ENCODE results near the gene MPPED1. TPM values are rescaled to one million over a fixed set of nuclear protein-coding genes. Genes with fewer than 3 reads are reported as not detected.

MPPED1 gene
- total RNA-seq, 1 donor from 2014 or later: not detected

DNA sequence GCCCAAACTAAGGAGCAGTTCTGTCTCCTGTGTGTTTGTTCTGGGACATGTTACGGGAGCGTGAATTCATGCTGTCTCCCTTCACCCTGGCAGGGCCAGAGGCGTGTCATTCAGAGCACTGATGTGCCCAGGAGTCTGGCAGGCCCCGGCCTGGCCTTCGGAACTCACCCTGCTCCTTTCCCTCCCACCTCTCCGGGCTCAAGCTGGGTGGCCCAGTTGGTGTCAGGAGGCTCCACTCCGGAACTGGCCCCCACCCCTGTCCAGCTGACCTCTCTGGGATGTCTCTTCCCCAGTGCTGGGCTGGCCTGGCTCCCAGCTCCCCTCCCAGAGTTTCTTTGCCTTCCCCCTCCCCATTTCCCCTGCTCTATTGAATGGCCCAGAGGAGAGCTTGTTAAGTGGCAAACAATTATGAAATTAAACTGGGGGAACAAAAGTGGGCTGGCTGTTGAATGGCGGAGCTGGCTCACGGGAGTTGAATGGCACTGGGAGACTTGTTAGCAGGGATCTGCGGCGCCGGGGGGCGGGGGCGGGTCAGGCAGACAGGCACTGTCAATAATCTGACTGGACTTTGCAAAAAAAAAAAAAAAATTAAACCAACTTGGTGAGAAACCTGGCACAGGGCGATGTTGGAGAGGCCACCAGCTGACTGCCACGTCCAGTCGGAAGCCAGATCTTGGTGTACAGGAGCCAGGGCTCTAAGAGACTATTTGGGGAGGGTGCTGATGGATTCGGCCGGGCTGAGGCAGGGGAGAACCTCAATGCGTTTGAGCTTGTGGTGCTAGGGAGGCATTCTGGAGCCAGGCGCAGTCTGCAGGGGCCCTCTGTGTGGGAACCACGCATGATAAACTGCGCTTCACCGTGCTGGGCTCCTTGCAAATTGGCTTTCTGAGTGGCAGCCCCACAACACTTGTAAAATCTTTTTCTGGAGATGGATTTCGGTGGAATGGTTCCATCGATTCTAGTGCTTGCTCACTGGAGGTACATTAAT, 1.3 kb downstream of the MPPED1 start:
- DNase-seq: no peak

DNA sequence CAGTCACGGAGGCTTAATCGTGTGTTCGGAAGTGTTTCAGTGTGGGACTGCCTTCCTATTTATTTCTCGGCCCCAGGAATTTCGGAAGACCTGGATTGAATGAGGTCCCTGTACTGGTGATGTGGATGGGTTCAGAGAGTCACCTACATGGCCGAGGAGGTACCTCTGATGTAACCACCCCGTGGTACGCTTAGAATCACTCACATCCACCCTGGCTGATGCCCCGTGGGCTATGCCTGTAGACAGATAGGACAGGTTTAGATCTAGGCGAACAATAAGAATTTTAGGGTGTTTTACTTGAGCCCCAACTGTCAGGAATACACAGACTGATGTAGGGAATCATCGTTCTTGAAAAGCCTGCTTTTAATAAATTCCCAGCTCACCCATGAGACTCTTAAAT, 2.0 kb downstream of the MPPED1 start:
- DNase-seq: no peak

DNA sequence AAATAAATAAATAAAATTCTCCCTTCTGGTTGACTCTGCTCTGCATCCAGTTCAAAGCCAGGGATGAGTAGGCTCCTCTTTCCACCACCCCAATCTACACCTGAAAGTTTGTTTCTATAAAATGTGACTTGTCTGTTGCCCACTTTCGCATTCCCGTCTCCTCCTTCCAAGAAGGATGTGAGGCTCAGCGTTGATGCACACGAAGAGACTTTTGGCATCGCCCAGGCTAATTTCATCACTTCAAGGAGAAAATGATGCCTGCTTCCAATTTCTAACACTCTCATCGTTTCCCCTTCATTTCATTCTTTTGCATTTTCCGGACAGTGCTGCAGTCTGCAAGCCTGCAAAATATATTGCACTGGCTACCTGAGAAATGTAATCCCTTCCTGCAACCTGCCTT, 3.9 kb downstream of the MPPED1 start:
- no peak for DNase-seq

DNA sequence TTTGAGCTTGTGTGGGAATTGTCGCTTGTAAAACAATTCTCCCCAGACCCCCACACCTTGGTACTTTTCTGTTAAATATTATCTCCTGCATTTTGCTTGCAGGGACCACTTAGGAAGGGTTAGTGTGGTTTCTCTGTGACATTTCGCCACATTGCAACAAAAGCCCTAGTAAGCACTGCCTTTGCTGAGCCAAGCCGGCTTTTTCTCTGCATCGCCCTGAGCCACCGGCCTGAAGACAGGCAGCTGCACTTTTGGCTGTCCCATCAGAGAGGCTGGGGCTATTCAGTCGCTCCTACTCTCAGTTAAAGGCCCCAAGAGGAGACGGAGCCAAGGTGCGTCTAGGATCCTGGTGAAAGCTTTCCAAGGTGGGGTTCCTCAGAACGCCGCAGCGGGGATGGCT, 5.7 kb downstream of the MPPED1 start:
- no peak for DNase-seq

DNA sequence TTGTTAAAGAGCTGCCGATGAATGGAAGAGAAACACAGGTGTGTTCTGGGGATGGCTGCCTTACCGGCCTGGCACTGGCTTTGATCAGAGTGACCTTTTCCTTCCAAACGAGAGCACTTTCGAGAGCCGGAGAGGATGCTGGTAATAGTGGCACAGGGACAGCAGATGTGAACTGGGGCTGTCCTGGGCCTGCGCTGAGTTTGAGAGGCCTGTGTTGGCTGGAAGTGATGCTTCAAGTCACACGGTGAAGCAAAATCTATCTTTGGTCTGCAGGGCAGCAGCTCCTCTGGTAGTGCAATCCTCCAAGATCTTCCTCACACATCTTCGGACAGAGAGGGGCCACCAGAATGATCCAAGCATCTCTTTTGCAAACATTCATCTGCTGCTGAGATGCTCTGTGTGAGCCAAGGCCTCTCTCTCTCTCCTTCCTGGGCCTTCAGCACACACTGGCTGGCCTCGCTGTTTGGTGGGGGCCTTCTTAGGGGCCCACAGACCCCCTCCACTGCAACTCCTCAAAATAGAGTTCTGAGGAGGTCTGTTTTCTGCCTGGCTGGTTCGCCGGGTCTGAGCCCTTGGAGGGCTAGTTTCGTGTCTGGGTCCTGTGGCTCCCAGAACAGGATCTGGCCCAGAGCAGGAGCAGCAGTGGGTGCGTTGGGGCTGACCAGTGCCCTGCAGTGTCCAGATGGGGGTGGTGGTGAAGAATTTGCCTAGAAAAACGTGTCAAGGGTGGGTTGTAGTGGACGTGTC, 6.4 kb downstream of the MPPED1 start:
- no peak for DNase-seq

DNA sequence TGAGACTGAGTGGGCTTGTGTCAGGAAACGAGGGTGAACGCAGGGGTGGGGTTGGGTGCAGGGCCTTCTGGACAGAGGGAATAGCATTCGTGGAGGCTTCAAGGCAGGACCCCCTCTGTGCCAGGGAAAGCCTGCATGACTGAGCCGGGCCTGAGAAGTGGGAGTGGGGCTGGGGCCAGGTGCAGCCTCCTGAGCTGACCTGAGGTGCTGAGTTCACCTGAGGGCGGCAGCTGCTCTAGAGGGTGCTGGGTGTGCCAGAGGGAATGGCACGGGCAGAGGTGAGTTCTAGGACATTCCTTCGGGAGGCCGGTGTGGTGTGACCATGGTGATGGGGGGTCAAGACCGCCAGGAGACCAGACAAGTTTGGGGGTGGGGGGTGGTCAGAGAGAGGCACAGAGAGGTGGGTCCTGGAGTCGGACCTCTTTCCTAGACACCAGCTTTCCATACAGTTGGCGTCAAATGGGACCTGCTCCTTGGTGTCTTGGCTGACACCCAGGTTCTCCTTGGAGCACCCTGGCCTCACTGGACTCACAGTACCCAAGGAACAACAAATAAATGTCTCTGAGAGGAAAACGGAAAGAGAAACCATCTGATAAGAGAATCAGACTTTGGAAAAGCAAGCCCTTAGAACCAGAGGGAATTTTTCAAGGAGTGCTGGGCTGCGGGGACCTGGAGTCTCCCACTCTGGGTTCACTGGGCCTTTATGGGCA, 7.7 kb downstream of the MPPED1 start:
- DNase-seq: no peak

DNA sequence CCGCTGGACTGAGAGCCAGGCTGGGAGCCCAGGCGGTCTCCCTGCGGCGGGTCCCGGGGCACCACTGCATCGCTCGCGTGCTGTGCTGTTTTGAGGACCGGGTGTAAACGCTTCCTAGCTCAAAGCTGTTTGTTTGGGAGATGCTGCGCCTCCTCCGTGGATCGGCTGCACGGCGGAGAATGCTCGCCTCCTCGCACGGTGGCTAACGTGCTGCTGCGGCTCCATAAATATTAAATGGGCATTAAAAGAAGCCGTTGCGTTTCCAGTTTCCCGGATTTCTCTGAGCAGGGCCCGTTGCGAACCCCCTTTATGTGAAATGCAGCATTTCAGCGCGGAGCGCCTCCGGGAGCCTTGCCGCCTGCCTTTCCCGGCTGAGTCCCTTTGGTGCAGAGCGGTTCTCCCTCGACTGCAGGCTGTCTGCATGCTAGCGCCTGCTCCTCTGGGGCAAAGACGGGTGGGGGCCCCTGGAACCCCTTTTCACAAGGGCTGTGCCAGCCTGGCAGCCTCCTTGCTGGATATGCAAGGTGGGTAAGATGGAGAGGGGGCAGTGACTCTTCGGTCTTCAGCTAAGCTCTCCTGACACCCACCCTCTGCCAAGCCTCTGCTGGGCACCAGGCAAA, 9.3 kb downstream of the MPPED1 start:
- no peak for DNase-seq

DNA sequence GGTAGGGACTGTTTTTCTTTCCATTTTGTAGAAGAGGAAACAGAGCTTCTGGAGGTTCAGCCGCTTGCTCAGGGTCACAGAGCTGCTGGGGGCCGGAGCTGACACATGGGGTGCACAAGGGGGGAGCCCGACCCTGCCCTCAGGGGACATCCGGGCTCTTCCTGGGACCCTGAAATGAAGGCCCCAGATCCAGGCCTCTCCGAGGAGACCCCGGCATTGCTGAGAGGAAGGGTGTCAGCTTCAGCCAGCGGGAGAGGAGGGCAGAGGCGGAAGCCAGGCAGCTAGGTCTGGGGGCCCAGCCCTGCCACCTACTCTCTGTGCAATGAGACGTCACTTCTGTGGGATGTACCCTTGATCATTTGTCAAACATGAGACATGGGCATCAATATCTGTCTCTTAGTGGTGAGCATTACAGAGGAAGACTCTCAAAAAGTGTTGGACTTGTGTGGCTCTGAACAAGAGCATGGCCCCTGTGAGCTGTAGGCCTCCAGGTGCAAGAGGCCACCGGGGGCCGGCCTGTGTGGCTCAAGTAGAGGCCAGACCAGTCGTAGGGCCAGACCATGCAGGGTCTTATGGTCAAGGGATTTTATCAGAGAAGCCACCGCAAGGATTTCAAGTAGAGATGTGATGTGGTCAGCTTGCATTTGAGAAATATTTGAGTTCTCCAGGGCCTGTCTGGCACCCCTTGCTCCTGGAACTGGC, 10.3 kb downstream of the MPPED1 start:
- no peak for DNase-seq

DNA sequence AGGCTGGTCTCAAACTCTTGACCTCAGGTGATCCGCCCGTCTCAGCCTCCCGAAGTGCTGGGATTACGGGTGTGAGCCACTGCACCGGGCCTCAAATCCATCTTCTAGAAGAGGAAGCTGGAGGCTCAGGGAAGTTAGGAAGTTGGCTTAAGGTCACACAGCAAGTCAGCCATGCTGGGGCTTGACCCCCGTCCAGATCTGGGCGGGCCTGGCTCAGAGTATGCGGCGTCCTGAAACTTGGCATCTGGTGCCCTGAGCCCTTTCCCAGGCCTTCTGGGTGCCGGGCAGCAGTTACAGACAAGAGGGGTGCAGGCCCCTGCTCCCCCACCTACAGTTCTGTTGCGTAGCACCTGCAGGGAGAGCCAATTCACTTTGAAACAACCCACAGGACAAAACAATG, 11.2 kb downstream of the MPPED1 start:
- no peak for DNase-seq

DNA sequence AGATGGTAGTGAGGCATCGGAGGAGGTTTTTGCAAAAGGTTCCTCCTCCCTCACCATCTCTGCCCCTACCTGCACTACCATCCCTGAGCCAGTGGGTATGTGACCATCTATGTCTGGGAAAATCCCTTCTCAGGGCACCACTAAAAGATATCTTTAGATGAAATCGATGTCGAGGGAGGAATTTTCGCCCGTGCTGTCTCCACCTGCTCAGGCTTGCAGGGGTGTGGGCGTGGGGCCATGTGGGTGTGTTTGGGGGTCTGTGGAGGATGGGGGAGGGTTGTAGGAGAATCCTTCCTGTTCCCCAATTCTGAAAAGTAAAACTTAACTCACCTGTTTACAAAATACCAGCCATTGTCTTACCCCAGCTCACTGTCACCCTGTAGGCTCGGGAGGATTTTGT, 12.4 kb downstream of the MPPED1 start:
- no peak for DNase-seq

DNA sequence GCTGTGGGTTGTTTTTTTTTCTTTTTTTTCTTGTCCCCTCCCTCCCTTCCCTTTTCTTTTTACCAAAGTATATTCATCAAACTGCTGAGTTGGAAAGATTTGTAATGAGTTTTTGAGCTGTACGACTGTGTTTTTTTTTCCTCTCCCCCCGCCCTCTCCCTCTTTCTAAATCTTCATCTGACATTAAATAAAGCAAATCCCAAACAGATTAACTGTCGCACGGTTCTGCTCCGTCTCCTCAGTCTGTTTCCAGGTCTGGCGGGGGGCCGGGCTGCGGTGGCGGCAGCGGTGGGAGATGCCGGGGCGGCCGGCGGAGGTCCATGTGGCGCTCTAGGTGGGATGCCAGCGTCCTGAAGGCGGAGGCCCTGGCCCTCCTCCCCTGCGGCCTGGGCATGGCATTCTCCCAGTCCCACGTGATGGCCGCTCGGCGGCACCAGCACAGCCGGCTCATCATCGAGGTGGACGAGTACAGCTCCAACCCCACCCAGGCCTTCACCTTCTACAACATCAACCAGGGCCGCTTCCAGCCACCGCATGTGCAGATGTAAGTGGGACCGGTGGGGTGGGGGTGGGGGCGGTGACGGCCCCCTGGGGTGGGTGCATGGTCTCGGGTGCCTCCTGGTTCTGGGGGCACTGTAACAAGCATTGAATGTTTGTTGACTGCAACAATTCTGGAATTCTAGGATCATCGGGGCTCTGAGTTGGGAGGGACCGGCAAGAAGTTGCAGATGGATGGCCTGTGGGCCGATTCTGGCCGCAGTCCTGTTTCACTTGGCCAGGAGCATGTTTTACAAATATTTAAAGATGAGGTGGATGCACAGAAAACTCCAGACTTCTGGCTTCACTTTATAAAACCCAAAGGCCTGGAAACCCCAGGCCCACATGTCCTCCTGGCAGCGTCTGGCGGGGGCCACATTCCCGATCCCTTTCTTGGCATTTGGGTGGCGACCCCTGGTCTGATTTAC, 13.1 kb downstream of the MPPED1 start:
- no peak for DNase-seq

DNA sequence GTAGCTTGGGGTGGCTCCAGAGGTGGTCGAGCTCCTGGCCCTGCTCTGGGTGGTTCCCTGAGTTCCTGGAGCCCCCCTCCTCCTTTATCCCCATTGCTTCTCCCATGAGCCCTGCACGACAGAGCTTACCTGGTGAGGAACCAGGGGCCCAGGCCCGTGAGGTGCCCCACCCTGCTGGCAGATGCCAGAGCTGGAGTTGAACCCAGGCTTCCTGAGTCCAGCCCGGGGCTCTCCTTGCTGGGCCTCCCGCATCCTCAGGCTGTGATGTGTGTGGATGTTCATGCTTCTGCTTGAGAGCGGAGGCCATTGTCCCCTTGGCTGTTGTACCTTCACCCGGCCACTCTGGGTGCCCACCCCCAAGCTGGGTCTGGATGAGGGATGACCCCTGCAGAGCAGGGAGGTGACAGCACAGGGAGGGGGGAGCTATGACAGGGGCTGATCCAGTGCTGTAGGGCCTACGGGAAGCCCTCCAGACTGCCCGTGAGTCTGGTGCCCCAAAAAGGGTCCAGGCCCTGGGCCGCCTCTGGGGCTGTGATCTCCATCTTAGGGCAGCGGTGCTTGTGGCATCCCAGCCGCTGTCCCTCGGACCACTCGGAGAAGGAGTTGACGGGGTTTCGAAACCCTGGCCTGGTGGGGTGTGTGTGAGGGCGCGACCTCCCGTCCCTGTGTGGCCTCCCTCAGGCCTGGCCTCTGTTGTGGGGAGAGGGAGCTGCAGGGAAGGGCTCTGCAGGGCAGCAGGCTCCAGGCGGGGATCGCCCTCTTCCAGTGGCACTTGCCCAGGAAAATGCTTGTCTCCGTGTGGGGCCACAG, 14.4 kb downstream of the MPPED1 start:
- no peak for DNase-seq

DNA sequence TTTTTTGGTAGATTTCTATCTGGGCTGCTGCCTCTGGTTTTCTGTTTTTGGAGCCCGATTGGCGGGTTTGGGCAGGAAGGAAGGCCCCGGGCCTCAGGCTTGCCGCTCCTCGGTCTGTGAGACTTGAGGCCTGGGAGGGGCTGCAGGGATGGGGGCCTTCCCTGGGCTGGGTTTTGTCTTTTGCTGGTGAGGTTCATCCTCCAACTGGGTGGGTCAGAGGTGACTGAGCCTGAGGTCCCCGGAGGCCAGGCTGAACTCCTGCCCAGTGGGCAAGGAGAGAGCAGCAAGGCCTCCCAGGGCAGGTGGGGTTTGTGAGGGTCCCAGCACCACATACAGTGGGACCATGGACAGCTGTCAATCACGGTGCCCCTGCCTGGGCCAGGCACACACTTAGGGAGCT, 15.0 kb downstream of the MPPED1 start:
- no peak for DNase-seq

DNA sequence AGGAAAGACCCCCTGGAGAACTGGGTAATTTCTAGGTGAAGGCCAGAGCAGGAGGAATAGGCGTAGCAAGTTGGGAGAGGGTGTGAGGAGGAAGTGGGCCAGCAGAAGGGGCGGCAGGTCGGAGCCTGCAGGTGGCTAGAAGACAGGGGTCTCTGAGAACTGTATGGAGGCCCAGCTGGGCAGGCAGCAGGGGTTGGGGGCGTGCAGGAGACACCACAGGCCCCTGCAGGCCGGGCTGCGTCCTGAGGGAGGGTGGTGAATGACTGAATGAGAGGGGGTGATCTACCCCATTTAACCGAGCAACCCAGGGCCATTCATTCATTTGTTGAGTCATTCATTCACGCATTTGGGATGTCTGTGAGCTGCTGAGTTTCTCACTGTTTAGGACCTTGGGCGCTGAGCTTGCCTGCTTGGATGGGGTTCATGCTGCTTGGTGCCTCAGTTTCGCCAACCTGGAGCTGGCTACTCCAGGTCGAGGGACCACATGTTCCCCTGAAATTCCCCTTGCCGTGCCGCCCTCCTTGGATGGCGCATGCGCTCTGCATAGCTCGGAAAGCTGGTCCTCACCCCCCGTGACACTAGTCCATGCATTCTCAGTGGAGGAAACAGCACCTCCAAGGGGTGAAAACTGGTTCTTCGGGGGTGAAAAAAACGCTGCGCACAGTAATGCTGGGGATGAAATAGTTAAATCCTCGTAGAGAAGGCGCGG, 15.6 kb downstream of the MPPED1 start:
- no peak for DNase-seq

DNA sequence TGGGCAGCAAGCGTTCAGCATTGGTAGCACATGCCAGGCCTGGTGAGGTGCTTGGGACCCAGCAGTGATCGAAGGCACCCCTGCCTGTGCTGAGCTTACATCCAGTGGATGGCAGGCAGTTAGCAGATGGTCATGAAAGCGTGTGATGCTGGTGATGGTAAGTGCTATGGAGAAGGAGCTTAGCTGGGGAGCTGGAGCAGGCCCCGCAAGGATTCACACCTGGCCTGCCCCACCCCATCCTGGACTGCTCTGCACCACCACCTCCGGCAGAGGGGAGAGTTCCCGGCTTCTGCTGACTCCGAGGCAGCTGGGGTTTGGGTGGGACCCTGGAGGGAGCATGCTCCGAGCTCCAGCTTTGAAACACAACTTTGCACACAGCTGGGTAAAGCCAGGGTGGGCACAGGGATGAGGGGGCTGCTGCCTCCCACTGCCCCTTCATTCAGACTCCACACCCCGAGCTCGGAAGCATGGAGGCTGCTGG, 16.2 kb downstream of the MPPED1 start:
- no peak for DNase-seq

DNA sequence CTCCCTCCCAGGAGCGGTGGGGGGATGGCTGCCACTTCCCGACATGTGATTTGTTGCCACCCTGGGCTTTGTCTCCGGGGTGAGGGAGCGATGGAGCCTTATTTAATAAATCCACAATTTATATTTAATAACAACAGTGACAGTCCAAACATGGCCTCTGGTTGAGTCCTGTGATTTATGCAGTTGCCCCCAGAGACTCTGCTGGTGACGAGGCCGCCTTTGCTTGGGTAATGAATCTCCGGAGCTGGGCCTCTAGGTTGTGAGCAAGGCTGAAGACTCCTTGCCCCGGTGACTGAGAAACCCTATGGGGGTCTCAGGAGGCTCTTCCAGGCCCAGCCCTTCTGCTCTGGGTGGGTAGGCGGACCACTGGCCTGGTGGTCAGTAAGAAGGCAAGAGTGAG, 16.7 kb downstream of the MPPED1 start:
- DNase-seq: no peak

DNA sequence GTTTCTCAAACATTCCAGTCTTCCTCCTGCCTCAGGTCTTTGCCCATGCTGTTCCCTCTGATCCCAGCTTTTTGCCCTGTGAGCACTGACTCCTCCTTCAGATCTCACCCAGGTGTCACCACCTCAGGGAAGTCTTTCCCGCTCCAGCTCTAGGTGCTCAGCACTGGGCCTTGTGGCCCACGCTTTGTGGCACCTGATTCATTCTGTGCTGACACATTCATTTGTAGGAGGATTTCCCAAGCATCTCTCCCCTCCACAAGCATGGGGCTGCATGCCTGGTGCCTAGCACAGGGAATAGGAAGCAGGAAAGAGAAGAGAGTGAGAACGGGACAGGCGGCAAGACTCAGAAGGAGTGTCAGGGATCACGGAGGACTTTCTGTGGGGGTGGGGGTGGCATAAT, 17.6 kb downstream of the MPPED1 start:
- no peak for DNase-seq

DNA sequence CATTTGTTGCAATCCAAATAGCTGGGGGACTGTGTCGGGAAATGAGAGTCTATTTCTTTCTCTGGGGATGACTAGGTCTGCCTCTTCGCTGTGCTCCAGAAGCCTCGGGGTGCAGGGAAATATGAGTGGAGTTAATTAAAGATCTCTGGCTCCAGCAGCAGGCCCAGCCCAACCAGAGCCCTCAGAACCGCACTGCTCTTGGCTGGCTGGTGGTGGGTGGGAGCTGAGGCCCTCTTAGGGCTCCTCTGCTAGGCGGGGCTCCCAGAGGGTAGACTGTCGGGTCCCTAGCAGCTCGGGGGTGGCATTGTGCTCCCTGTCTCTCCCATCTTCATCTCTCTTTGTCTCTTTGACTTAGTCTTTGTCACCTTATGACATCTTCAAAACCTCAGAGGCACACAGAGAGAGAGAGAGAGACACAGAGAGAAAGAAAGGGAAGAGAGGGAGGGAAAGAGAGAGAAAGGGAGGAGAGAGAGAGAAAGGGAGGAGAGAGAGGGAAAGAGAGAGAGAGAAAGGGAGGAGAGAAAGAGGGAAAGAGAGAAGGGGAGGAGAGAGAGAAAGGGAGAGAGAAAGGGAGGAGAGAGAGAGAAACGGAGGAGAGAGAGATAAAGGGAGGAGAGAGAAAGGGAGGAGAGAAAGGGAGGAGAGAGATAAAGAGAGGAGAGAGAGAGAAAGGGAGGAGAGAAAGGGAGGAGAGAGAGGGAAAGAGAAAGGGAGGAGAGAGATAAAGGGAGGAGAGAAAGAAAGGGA, 20.2 kb downstream of the MPPED1 start:
- no peak for DNase-seq

Data from dermis blood vessel endothelial cell (primary cell).